Measurements from ENCODE around the gene TOMM22.

The TOMM22 gene

DNA sequence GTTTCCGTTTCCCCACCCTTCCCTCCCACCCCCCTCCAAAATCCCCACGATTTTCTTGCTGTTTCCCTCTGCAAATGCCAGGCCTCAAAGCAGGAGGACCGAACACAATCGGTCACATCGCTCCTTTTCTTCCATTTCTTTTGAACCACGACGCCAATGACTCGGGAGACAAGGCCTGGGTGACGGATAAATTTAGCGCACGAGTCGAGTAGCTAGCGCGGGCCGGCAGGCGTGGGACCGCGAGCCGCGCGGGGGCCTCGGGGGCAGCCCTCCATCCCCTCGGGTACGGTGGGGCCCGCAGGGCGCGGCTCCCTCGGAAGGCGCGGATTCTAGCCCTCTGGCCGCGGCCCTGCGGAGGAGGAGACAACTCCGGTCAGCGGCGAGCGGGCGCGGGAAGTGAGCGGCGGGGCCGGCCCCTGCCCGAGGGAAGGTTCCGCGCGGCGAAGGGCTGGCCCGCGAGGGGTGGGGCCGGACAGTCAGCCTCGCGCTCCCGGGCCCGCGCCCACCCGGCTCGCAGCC is 18.6 kb downstream of the TOMM22 start:
- H3K9me3 Mint-ChIP-seq: no peaks in the 10 kb centered on the region
- peak overlapping the region; percentile 95 to 98 for H3K27ac Mint-ChIP-seq
- H3K4me1 Mint-ChIP-seq (ENCODE audit: low read depth in 2 of 2): peaks cover 41 to 48% of the 10 kb centered on the region in 2 donors
- DNase-seq: no peak
- no peaks in the 10 kb centered on the region for H3K27me3 Mint-ChIP-seq
- H3K4me3 Mint-ChIP-seq: peak overlapping the region; percentile 79 to 90
- no peak for ATAC-seq (replicated peaks)
- peaks cover 43% of the 10 kb centered on the region for H3K36me3 Mint-ChIP-seq (ENCODE audit: insufficient read depth)

DNA sequence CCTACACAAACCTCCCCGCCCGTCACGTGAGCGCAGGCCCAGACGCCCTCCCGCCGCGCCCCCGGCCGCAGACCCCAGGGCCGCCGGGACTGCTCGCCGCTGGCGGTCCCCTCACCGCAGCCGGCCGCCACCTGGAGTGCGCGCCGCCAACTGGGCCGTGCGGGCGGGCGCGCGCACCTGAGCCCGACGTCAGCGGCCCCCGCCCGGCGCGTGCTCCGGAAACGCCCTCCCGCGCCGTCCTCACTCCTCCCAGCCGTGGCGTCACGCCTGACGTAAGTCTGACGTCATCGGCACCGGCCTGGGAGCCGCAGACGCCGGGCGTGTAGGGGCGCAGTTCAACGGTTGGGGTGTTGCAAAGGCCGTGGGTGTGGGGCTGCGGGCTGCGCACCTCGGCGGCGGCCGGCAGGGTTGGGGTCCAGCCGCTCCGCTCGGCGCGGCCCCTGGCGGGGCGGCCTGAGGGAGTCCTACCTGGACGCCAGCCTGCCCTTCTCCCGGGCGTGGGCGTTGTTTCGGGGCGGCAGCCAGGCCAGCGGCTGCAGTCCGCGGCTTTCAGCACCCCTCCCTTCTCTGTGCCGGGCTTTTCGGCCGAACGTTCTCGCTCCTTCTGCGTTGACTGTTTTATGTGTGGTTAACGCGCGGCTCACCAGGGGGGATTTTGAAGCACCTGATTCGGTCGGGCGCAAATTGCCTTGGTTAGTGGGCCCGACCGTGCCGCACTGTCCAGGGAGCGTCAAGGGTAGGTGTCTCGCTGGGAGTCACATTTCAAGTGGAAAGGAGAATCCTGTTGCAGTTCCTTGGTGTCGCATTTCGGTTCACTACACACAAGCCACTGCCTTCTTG is 19.3 kb downstream of the TOMM22 start, which contains the start of gene JOSD1:
Gene JOSD1, minus strand, starts transcription at position 155 of the 840 bp plus-strand sequence. CDS start 956 bp downstream, outside the sequence.
- peak within 1 kb of the TSS; percentile 95 to 98 for H3K27ac Mint-ChIP-seq
- H3K36me3 Mint-ChIP-seq (ENCODE audit: insufficient read depth): peaks cover 48% of the 10 kb centered on the region
- ATAC-seq (replicated peaks): peak; percentile 54
- DNase-seq: peak; percentile 99 to 100 (median 99)
- no peaks in the 10 kb centered on the region for H3K9me3 Mint-ChIP-seq
- peaks cover 41 to 47% of the 10 kb centered on the region in 2 donors for H3K4me1 Mint-ChIP-seq (ENCODE audit: low read depth in 2 of 2)
- no peaks in the 10 kb centered on the region for H3K27me3 Mint-ChIP-seq
- peak within 1 kb of the TSS; percentile 79 to 90 for H3K4me3 Mint-ChIP-seq

- H3K36me3 Mint-ChIP-seq (ENCODE audit: insufficient read depth): peaks cover 45% of the 10 kb centered on the region
- DNase-seq: no peak
- H3K9me3 Mint-ChIP-seq: no peaks in the 10 kb centered on the region
- peak overlapping the region; percentile 87 to 93 for H3K4me3 Mint-ChIP-seq
- peaks cover 40 to 41% of the 10 kb centered on the region in 2 donors for H3K4me1 Mint-ChIP-seq (ENCODE audit: low read depth in 2 of 2)
- H3K27me3 Mint-ChIP-seq: no peaks in the 10 kb centered on the region
- H3K27ac Mint-ChIP-seq: peak overlapping the region; percentile 87 to 91
- ATAC-seq (replicated peaks): no peak
Observed at GRCh38 chr22:38704654-38705234, 23.0 kb downstream of the TOMM22 start.

DNA sequence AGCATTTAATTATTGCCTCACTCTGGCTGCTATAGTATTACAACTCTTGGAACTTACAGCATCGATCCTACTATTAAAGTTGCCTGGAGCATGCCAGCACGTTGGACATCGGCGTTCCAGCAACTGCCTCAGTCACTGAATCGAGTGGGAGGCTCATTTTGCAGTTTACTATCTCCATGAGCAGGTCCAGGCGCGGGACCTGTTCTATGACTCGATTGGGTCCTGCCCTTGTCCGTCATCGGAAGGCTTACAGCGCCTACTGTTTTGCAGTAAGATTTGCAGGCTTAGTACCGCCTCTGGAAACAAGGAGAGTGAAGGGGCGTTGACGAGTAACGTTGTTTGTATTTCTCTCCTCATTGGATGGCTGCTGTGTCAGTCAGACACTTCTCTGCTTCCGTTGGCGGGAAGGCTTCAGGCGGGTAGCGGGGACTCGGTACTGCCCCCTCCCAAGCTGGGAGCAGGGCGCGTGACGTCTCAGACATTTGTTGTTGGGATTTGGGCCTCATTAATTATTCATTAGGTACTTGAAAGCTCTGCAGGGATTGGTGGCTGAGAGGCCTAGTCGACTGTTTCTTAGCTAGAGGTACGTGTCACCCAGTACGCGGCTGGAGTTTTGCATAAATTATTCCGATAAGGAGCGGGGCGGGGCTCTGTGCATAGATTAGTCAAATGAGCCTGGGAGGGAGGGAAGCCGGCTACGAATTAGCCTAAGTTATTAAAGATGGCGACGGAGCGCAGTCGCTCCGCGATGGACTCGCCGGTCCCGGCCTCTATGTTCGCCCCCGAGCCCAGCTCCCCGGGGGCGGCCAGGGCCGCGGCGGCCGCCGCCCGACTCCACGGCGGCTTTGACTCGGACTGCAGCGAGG is 23.7 kb downstream of the TOMM22 start, which contains the start of gene GTPBP1:
Gene GTPBP1, plus strand, starts transcription at position 710 of the 866 bp plus-strand sequence. Its CDS starts 12 bp downstream, at position 722.
- Mint-ChIP-seq H3K36me3 (ENCODE audit: insufficient read depth) (peaks cover 39% of the 10 kb centered on the region), H3K27ac (peak within 1 kb of the TSS; percentile 87 to 91), H3K4me3 (peak within 1 kb of the TSS; percentile 87 to 93), H3K9me3 (no peaks in the 10 kb centered on the region), H3K4me1 (ENCODE audit: low read depth in 2 of 2) (peaks cover 36 to 39% of the 10 kb centered on the region in 2 donors), H3K27me3 (no peaks in the 10 kb centered on the region)
- DNase-seq (peak; percentile 95 to 98 (median 96)), ATAC-seq (replicated peaks) (peak; percentile 71)

- H3K27ac Mint-ChIP-seq: peak overlapping the region; percentile 87 to 91
- ATAC-seq (replicated peaks): no peak
- H3K4me1 Mint-ChIP-seq (ENCODE audit: low read depth in 2 of 2): peaks cover 41 to 44% of the 10 kb centered on the region in 2 donors
- peaks cover 39% of the 10 kb centered on the region for H3K36me3 Mint-ChIP-seq (ENCODE audit: insufficient read depth)
- no peaks in the 10 kb centered on the region for H3K9me3 Mint-ChIP-seq
- DNase-seq: peak in 1 of 3 experiments; percentile 30
- H3K27me3 Mint-ChIP-seq: no peaks in the 10 kb centered on the region
- peak overlapping the region; percentile 87 to 93 for H3K4me3 Mint-ChIP-seq
Observed at GRCh38 chr22:38706101-38706900, 24.5 kb downstream of the TOMM22 start.

DNA sequence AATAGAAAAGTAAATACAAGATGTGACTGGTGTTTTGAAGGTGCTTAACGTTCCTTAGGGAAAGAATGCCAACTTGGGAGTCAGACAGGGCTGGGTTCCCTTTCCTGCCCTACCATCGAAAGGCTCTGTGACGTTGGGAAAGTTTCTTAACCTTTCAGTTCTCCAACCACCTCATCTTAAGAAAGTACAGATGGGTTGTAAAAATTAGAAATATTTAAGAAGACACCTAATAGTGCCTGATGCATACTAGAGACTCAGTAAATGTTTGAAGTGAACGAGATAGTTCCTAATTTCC is 25.1 kb downstream of the TOMM22 start:
- no peaks in the 10 kb centered on the region for H3K27me3 Mint-ChIP-seq
- ATAC-seq (replicated peaks) (no peak), DNase-seq (no peak)
- H3K4me1 Mint-ChIP-seq (ENCODE audit: low read depth in 2 of 2): peaks cover 38 to 47% of the 10 kb centered on the region in 2 donors
- peak overlapping the region; percentile 87 to 91 for H3K27ac Mint-ChIP-seq
- peaks cover 33% of the 10 kb centered on the region for H3K36me3 Mint-ChIP-seq (ENCODE audit: insufficient read depth)
- peak overlapping the region; percentile 87 to 93 for H3K4me3 Mint-ChIP-seq
- H3K9me3 Mint-ChIP-seq: no peaks in the 10 kb centered on the region

- Mint-ChIP-seq H3K4me1 (ENCODE audit: low read depth in 2 of 2) (peaks cover 43 to 52% of the 10 kb centered on the region in 2 donors), H3K9me3 (no peaks in the 10 kb centered on the region), H3K27ac (peak overlapping the region; percentile 87 to 91), H3K4me3 (peak overlapping the region; percentile 87 to 93), H3K27me3 (no peaks in the 10 kb centered on the region), H3K36me3 (ENCODE audit: insufficient read depth) (peaks cover 31% of the 10 kb centered on the region)
- ATAC-seq (replicated peaks) (no peak), DNase-seq (no peak)
Observed at GRCh38 chr22:38707346-38707745, 25.6 kb downstream of the TOMM22 start.

DNA sequence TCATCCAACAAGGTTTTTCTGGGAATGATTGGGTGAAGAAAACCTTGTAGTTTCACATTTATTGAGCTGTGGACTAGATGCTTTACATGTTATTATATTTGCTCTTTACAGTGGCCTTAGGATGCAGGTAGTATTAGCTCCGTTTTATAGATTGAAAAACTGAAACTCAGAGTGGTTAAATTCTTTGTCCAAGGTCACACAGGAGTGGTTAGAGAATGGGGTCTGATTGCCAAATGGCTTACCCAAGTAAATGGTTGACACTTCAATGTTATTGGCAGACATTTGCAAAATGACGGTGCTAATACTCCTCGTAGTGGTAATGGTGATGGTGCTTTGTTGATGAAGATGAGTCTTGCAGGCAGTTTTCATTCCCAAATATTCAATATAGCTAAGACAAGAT is 26.2 kb downstream of the TOMM22 start:
- Mint-ChIP-seq H3K27me3 (no peaks in the 10 kb centered on the region), H3K4me3 (peak overlapping the region; percentile 87 to 93), H3K4me1 (ENCODE audit: low read depth in 2 of 2) (peaks cover 46 to 59% of the 10 kb centered on the region in 2 donors), H3K36me3 (ENCODE audit: insufficient read depth) (peaks cover 29% of the 10 kb centered on the region), H3K27ac (peak overlapping the region in 1 of 2 donors; percentile 68), H3K9me3 (no peaks in the 10 kb centered on the region)
- no peak for ATAC-seq (replicated peaks)
- no peak for DNase-seq

GRCh38 chr22:38709306-38709705 is 27.5 kb downstream of the TOMM22 start:
- H3K27ac Mint-ChIP-seq: peak overlapping the region in 1 of 2 donors; percentile 12

GRCh38 chr22:38710351-38710750 is 28.6 kb downstream of the TOMM22 start:
- H3K27me3 Mint-ChIP-seq: no peaks in the 10 kb centered on the region
- peak overlapping the region in 1 of 2 donors; percentile 57 for H3K27ac Mint-ChIP-seq
- H3K4me1 Mint-ChIP-seq (ENCODE audit: low read depth in 2 of 2): peaks cover 59 to 78% of the 10 kb centered on the region in 2 donors
- peaks cover 38% of the 10 kb centered on the region for H3K36me3 Mint-ChIP-seq (ENCODE audit: insufficient read depth)
- no peaks in the 10 kb centered on the region for H3K9me3 Mint-ChIP-seq
- ATAC-seq (replicated peaks): no peak
- no peak overlapping the region for H3K4me3 Mint-ChIP-seq
- DNase-seq: no peak

More at GRCh38 chr22:38709306-38709705, 27.5 kb downstream of the TOMM22 start:
- no peak overlapping the region for H3K4me3 Mint-ChIP-seq
- DNase-seq (no peak), ATAC-seq (replicated peaks) (no peak)
- peaks cover 36% of the 10 kb centered on the region for H3K36me3 Mint-ChIP-seq (ENCODE audit: insufficient read depth)
- H3K4me1 Mint-ChIP-seq (ENCODE audit: low read depth in 2 of 2): peaks cover 55 to 71% of the 10 kb centered on the region in 2 donors
- no peaks in the 10 kb centered on the region for H3K9me3 Mint-ChIP-seq
- H3K27me3 Mint-ChIP-seq: no peaks in the 10 kb centered on the region

DNA sequence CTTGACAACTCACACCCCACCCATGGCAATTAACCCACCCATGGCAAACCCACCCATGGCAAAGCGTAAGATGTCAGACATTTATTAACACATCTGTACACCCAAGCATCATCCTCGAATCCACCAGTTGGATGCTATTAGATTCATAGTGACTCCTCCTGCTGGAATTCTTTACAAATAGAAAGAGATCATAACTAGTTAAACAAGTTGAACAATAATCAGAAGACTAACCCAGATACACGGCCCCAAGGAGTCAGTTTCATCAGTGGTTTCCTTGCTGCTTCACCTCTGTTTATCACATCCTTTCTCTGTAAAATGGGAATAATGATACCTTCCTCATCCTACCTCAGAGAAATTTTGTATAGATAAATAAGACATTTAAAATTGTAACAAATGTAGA is 29.1 kb downstream of the TOMM22 start:
- H3K27ac Mint-ChIP-seq: peak overlapping the region in 1 of 2 donors; percentile 57
- no peaks in the 10 kb centered on the region for H3K9me3 Mint-ChIP-seq
- no peaks in the 10 kb centered on the region for H3K27me3 Mint-ChIP-seq
- ATAC-seq (replicated peaks) (no peak), DNase-seq (no peak)
- H3K4me3 Mint-ChIP-seq: peak overlapping the region in 1 of 2 donors; percentile 30
- peaks cover 39% of the 10 kb centered on the region for H3K36me3 Mint-ChIP-seq (ENCODE audit: insufficient read depth)
- peaks cover 60 to 79% of the 10 kb centered on the region in 2 donors for H3K4me1 Mint-ChIP-seq (ENCODE audit: low read depth in 2 of 2)

DNA sequence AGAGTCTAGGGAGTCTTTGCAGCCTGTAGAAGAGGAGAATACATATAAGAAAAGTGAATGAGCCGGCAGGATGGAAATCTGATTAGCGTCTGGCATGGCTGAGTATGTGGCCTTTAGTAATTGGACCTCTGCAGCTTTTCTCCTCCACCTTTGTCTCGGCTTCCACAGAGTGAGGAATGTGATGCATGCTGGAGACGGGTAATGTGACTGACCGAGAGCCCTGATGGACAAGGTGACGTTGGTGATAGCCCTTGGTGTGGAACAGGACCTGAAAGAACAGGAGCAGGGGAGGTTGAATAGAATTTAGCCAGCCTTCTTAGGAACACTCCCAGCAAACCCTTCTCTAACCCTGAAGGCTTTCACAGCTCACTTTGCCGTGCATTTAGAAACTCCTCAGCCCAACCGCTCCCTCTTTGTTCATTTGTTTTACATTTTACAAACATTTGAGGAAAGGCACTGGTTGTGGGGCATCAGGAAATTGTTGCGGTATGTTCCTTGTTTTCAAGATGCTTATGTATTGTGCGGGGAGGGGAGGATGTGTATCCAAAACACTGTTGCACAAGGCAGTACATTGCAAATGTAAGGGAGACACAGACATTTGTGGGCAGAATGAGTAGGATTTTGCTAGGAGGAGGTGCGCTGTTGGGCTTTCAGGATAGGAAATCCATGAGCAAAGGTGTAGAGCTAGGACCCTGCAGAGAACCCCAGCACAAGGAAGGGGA is 30.9 kb downstream of the TOMM22 start:
- Mint-ChIP-seq H3K4me3 (no peak overlapping the region), H3K4me1 (ENCODE audit: low read depth in 2 of 2) (peaks cover 55 to 67% of the 10 kb centered on the region in 2 donors), H3K36me3 (ENCODE audit: insufficient read depth) (peaks cover 49% of the 10 kb centered on the region)

More for the DNA sequence above, 30.9 kb downstream of the TOMM22 start:
- Mint-ChIP-seq H3K27ac (peak overlapping the region in 1 of 2 donors; percentile 79), H3K9me3 (no peaks in the 10 kb centered on the region), H3K27me3 (no peaks in the 10 kb centered on the region)
- no peak for DNase-seq
- ATAC-seq (replicated peaks): no peak

Measured in effector memory CD8-positive, alpha-beta T cell (primary cell).